Stimulated activated CD4-positive, alpha-beta T cell treated with anti-CD3 and anti-CD28 coated beads, Interleukin-12 subunit alpha, Interleukin-12 subunit beta, amount 100 ng/mL, for 24 hours (primary cell): ENCODE results near the gene HOXC4.
"Not testable (repeated sequence)": the region's sequence is repeated elsewhere in the genome, so short reads cannot be mapped to it uniquely, and the experiment has no call there.

ENCODE experiments used
- DNase-seq, 2 experiments: peaks; one replicate each; pipeline ENCODE4 v3.0.0-alpha.2; 2020; ENCODE audit warnings: low read depth in 2 of 2

The HOXC4 gene

DNA sequence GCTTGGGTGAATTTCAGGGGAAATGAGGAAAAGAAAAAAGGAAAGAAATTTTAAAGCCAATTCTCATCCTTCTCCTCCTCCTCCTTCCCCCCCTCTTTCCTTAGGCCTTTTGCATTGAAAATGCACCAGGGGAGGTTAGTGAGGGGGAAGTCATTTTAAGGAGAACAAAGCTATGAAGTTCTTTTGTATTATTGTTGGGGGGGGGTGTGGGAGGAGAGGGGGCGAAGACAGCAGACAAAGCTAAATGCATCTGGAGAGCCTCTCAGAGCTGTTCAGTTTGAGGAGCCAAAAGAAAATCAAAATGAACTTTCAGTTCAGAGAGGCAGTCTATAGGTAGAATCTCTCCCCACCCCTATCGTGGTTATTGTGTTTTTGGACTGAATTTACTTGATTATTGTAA lies 1.9 kb downstream of the HOXC4 start:
- no peak for DNase-seq

DNA sequence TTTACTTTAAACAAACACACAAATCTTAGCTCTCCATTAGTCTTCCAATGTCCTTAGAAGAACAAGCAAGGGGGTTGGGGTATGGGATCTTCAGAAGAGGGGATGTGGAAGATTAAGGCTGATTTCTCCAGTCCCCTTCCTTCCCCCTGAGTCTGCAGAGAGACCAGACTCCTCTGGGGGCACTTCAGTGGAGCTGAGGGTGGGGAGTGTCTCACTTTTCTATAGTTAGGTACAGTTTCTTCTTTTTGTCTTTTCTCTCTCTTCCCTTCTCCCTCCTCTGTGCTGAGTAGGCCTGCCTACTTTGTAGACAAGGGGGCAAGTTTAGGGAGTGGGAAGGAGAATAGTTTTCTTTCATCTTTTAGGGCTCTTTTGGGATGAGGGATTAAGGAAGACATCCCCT lies 2.5 kb downstream of the HOXC4 start:
- no peak for DNase-seq

DNA sequence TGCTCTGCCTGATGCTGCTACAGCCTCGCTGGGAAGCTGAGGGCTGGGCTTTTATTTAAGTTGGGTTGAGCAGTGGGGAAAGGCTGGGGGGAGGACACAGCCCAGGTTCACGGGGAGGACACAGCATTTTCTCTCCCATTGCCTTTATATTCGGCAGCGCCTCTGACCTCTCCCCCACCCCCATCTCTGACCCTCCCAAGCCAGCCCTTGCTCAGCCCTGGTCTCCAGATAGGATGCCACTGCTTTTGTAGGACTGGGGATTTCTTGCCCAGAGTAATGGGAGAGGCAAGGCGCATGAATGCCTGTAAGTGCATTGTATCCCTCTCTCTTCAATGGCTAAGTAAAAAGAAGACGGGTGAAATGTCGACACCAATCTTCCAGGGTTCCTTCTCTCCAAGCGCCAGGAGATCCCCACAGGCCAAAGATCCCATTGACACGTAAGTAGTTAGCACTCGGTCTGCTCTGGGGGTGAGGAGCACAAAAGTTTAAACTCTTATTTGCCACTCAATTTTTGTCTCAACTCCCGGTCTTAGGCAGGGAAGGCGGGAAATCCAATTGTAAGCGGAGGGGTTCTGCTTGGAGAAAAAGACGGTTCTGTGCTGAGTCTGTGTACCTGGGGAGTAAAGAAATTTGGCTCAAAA lies 4.6 kb downstream of the HOXC4 start:
- no peak for DNase-seq

DNA sequence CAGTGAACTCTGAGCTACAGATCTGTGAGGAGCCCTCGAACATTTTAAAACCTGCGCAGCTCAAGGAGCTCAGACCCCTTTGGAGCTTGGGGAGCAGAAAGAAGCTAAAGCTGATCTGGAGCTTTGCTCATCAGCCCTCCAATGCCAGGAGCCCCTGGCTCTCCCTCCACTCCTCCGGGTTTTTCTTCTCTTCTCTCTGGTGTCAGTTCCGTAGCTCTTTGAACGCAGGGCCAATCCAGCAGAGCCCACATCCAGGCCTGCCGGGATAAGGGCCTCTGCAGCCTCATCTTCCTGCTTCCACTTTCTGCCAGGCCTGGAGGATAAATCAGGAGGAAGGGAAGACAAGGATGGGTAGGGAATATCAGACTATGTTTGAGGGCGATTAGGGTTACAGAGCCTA lies 6.0 kb downstream of the HOXC4 start:
- no peak for DNase-seq

DNA sequence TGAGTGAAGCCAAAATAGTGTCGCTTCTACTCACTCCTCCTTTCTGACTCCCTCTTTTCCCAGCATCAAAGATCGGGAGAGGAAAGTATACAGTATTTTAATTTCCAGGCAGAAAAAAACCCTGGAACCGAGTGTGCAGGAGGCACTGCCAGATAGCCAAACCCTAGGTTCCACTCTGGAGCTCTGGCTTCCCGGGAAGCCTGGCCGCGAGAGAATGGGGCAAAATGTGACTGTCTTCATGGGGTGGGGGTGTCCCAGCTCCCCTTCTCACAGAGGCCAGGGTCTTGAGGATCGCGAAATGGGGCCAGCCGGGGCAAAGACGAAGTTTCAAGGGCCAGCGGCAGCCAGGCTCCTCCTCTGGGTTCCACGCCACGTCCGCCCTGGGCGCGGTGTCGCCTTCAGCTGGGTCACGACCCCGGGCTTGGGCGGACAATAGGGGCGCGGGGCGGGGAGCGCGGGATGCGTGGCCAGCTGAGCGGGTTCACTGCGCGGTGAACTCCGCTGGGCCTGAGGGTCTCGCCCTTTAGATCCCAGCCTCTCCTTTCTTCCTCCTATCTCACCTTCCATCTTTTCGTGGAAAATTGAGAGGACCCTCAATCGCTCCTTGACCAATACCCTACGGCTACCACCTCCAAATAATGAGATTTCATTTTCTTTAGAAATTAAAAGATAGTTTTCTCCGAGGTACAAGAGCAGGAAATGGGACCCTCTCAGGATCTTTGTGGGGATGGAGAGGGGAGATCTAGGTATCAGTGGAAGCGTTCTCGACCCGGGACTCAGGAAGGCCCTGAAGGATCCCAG lies 6.7 kb downstream of the HOXC4 start:
- no peak for DNase-seq

DNA sequence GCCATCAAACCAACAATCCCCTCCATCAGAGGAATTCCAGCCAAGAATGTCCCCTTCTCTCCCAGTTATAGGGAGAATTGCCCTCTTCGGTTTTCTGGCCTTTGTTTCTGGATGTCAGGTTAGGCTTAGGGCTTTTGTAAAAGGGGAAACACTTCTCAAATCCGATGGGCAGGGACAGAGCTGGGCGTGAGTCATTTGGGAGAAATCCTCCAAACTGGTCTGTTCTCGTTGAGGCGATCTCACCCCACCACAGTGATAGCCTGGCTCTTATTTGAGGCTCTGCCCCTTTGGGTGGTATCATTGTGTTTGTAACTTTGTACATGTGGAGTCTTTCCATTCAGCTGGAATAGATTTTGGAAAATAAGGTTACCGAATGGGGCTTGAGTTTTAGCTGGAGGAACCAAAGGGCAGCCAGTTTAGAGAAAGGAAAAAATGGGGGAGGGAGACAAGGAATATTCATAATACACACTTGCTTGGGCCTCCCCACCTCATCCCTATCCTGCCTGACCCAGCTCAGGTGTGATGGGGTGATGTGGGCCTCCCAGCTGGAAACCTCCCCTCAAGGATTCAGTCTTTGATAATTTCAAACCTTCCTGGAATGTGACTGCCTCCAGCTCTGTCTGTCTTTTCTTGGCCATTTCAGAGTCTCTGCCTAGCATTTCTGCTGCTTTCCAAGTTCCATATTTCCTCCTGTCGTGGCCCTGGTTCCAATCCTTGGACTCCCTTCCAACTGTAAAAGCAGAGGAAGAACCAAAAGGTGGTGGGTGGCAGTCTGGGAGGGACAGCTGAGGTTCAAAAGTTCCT lies 7.5 kb downstream of the HOXC4 start:
- no peak for DNase-seq

DNA sequence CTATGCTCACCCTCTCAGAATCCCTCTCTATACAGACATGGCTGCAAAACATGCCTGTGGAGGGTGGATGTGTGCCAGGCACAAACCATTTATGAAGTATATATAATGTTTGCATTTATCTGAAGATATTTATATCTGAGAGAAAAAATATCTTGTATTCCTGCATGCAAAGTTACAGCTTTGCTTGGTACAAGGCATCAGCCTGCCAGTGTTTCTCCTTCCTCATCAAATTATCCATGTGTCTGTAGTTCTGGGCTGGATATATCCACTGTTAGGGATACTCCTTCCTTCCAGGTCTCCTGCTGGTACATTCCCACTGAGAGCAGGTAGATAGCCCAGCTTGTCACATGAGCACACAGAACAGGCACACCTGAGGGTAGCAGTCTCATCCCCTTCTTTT lies 12.0 kb downstream of the HOXC4 start:
- no peak for DNase-seq

DNA sequence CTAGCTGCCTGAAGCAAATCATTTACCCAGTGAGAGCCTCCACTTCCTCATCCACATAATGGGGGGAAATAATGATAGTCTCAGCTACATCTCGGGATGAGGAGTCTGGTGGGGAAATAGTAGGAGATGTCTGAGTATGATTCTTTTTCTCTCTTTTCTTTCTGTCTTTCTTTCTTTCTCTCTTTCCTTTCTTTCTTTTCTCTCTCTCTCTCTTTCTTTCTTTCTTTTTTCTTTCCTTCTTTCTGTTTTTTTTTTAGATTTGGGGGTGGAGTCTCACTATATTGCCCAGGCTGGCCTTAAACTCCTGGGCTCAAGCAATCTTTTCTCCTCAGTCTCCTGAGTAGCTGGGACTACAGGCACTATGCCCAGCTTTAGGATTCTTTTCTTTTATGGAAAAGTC lies 12.8 kb downstream of the HOXC4 start:
- no peak for DNase-seq

DNA sequence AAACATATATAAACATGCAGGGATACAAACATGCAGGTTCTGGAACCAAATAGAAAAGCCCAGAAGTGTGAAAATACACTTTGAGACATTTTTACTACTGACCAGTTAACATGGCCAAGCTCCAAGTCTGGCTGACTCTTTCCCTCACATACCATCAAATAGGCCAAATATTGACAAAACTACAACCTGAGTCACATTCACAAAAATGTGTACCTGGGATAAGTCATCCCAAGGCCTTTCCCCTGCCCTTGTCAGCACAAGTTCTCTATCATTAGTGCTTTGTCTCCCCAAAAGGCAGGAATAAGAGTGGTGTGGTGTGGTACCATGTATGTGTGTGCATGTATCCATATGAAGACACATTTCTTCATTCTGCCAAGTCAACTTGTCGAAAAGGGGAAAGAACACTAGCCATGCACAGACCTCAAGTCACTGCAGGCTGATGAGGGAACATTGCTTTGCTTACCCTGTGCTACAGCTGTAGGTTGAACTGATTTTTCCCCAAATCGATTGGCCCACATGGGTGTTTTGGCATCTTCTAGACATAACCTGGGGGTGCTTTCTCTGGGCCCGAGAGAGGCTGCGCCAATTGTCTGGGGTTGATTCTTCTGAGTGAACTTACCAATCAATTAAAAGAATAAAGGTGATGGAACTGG lies 14.9 kb downstream of the HOXC4 start:
- DNase-seq, result no peak

DNA sequence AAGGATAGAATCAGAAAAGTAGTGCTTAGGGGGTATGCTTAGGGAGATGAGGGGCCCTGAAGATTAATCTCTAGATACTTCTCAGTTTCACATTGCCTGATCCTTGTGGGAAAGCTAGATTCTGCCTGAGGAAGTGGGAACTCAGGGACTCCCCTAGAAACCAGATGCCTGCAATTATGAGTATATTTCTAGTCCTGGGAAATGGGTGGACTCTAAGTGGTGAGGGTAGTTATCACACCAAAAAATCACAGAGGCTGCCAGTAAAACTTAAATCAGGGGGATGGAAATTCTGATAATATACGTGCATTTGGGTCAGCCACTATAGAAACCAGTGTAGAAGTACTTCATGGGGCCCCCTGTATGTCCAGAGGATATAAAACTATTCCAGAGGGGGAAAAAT lies 18.3 kb downstream of the HOXC4 start:
- no peak for DNase-seq

DNA sequence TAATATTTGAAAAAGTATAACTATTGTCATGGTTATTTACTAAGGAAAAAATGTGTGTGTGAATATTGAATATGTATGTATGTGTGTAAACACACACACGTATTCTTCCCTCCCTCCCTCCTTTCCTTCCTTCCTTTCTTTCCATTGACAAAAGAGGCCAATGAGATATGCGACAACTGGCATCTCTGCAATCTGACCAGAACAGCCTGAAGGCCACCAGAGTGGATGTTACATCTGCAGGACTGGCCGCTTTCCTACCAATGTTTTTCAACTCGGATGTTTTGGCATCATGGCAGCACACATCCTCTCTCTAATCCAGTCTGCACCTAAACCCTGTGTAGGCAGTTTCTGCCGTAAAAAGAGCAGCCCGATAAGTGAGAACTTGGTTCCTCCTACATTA lies 20.7 kb downstream of the HOXC4 start:
- no peak for DNase-seq

DNA sequence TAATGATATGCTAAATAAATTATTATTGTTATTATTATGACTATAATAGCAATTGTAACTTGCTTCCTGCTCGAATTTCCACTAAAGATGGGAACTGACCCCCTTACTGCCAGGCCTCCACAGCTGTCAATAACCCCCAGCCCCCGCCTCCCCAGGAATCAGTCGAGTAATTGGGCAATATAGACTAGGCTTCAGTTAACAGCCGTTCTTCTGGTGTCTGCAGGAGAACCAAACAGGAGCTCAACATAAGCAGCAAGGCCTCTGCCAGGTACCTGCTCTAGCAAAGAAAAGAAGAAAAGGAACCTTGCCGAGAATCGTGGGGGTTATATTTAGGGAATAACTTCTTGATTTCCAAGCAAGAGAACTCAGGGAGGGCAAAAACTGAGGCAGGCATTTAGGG lies 21.8 kb downstream of the HOXC4 start:
- no peak for DNase-seq

DNA sequence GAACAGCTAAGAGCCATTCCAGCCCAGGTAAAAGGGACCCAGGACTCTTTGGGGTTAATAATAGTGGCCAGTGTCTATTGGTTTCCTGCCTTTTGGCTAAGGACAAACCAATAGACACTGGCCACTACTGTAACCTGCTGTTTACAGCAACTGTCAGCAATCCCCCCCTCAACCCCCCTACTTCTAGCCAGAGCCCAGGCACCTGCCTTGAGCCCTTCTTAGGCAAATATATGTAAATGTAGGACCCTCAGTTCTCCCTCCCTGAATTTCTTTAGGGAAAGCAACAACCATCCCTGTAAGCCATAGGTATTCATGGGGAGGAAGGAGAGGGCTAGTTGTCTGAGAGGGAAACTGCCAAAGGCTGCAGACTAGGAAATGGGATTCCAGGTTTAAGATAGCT lies 22.3 kb downstream of the HOXC4 start:
- no peak for DNase-seq

DNA sequence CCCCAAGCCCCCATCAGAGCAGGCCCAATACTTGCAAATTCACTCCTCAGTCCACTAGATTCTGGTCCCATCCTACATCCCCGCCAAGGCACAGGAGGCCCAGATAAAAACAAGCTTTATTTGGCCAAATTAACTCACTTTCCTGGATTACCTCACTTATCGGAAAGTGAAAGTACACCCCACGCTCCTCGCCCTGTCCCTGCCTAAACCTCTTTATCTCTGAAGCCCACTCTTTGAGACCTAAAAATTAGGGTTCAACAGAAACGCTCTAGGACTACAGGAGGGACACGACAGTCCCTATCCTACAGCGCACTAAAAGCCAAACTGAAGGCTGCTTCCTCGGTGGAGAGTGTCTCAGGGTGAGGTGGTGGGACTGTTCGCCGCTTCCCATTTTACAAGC lies 24.2 kb downstream of the HOXC4 start:
- DNase-seq, result not testable (repeated sequence)

DNA sequence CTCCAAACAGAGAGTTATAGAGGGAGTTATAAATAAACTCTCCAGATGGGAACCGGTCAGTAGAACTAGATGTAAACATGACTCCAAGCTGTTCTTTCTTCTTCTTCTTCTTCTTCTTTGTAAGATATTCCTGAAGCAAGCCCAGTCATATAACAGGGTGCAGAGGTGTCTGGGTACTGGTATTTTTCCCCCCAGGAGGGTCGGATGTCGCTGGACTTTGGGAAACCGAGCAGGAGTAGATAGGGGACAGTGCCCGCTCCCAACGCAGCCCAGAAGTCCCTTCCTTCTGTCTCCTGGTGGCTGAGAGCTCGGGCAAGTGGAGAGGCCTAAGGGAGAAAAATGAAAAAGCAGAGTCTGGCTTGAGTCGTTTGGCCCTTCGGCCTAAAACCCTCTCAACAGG lies 25.5 kb downstream of the HOXC4 start:
- not testable (repeated sequence) for DNase-seq

DNA sequence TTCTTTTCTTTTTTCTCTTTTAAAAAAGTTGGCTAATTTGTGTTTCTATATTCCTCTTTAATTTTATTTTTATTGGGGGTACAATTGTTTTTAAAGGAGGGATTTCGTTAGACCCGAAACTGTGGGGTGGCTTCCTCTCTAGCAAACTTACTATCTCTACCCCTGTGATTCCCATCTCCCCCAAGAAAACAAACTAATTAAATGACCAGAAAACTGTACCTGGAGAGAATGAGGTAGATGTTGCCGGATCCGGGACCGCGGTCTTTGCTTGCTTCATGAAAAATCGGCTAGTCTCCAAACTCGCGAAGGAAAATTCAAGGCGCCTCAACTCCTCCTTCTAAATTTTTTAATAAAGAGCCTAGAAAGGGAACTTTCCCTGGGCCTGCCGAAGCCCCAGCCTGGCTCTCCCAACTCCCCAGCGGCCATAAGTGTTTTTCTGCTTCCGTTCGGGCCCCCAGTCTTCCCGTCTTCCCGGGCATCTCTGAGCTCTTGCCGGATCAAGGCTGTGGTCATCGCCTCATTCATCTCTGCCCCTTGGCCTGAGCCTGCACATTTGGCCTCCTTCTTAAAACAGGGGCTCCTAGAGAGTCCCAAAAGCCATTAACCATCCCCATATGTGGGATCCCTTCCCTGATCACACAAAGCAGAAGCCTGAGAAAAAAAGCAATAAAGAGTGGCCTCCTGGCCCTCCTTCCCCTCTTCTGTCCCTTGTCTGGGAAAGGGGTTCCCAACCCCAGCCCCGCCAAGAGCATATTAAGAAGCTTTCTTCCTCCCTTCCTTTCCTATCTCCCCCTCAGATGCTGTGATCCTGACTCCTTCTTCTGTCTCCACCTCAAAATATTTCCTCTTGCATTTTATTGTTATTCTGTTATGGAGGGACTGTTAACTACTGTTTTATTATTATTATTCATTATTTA lies 26.6 kb downstream of the HOXC4 start:
- not testable (repeated sequence) for DNase-seq

DNA sequence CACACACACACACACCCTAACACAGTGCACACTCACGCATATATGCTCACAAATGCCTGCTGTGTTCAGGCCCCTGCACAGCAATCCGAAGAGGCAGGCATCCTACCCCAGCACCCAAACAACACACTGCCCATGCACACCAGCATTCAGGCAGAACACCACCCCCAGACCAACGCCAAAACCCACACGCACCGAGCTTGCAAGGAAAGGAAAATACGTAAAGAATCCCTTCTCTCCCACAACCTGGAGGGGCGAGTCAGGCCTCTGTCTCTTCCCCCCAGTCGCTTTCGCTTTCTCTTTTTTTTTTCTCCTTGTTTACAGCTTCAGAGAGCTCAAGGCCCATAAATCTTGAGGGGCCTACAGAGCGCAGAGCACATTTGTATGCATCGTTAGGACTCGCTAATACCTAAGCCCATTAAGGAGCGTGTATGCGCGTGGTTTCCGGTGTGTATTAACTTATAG lies 27.4 kb downstream of the HOXC4 start:
- DNase-seq, result not testable (repeated sequence)

DNA sequence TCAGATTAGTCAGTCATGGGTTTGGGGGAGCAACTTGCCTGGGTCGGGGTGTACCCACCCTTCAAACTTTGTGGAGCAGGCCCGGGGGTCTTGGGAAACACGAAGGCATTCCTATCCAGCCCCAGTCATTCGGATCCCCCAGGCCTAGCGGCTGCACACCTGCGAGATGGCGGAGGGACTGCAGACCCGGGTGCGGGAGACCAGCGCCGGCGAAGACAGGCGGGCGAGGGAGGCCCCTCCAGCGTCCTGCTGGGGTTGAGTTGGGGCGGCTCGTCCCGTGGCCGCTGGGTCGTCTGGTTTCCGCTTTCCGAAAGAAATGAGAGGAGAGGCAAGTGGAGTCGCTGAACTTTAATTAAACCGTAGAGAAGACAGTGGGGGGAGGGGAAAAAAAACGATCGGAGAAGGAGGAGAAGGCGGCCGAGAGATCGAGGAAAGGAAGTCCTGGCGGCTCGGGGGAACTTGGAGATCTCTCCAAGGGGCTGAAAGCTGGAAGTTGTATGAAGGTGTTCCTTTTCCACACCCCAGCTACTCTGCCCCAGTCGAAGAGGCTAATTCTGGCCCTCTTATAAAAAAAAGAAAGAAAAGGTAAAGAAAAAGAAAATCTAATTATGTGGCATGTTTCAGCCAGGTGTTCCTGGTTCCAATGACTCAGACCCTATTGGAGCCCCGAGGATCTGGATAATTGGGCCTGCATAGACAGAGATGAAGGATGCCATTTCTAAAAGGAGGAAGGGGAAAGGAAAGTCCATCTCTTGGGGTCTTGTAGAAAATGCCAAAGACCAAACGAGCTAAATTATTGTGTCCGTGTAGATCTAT lies 28.2 kb downstream of the HOXC4 start:
- DNase-seq, result not testable (repeated sequence)

DNA sequence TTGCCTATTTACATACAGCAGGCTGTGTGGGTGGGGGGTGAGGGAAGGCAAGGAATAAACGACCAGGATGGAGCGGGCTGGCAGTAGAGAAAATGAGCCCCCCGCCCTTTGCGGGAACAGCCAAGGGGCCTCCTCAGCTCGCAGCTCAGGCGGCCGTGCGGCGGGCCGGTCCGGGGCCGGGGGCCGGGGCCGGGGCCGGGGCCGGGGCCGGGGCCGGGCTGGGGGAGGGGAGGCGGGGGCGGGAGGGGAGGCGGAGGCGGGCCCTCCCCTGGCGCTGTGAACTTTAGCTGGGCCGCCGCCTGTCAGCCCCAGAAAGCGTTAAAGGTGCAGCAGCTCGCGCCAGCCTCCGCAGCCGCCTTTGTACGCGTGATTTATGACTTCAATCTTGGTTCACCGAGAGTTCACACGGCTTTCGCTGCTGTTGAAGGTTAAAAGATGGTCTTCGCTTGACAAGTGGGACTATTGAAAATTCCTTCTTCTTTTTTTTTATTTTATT lies 28.8 kb downstream of the HOXC4 start:
- no peak for DNase-seq

DNA sequence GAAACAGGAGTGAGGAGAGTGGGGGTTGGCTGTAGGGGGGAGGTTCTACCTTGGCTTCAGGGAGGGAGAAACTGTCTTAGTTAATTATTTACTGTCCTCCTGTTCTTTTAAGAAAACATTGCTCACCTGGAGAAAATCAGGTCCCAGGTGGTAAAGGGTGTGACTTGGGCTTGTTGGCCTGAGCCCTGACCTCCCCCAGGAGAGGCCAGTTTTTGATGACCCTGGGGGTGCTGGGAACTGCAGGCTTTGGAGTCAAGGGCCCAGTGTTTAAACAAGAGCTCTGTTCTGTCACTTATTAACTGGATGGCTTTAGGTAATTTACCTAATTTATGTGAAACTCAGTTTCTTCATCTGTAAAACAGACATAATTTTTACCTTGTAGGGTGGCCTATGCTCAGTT lies 34.4 kb downstream of the HOXC4 start:
- DNase-seq, result not testable (repeated sequence)
